GM12875 (cell line): Measurements from ENCODE around the gene RHOT1.
"Not testable (repeated sequence)": the region's sequence is repeated elsewhere in the genome, so short reads cannot be mapped to it uniquely, and the experiment has no call there.

Experiments
- H3K4me3 ChIP-seq: one replicate; pipeline ENCODE4 v1.5.1; 2011; ENCODE audit warnings: low read depth, low read length, control low read depth
- TF ChIP-seq, protein P1 (sequence below): IDR thresholded peaks from 2 replicates; pipeline ENCODE4 v1.5.1; 2011; ENCODE audit warnings: low read depth, mild to moderate bottlenecking, control low read depth, inconsistent platforms, low read length, moderate library complexity, borderline replicate concordance; ENCODE audit not compliant: insufficient read depth

RHOT1 gene

DNA sequence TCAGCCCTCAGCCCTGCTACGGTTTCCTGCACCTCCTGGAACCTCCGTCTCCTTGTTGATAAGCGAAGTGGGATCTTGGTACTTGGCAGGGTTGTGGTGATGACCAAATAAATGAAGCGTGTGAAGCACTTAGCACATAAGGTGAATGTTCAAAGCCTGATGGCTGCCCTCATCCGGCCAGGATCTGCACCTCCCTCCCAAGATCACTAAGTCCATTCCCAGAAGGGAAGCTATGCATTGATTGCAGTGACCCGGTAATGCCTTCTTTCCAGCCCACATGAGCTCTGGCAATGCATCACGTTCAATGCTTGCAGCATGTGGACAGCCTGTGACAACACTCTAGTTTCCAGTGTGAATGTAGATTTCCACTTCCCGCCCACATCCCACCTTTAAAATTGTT lies 24.9 kb upstream of the RHOT1 start:
- TF ChIP-seq, protein P1, sequence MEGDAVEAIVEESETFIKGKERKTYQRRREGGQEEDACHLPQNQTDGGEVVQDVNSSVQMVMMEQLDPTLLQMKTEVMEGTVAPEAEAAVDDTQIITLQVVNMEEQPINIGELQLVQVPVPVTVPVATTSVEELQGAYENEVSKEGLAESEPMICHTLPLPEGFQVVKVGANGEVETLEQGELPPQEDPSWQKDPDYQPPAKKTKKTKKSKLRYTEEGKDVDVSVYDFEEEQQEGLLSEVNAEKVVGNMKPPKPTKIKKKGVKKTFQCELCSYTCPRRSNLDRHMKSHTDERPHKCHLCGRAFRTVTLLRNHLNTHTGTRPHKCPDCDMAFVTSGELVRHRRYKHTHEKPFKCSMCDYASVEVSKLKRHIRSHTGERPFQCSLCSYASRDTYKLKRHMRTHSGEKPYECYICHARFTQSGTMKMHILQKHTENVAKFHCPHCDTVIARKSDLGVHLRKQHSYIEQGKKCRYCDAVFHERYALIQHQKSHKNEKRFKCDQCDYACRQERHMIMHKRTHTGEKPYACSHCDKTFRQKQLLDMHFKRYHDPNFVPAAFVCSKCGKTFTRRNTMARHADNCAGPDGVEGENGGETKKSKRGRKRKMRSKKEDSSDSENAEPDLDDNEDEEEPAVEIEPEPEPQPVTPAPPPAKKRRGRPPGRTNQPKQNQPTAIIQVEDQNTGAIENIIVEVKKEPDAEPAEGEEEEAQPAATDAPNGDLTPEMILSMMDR = no peak
- H3K4me3 ChIP-seq = no peak overlapping the region

DNA sequence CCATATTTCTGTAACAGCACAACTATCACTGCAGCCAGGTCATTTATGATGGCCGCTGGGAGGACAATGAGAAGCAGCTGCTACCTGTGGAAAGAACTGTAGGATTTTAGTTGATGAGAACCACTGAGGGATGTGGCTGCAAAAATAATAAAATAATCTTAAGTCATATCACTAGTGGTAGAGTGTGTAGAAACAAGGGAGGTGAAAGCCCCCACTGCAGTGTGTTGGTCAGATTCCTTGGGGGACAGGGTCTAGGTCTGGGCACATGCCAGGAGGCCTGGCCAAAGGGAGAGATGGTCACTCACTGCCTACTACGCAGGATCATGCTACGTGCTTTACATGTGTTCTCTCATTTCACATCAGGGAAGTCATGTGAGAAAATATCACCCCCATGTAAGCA lies 24.2 kb upstream of the RHOT1 start:
- H3K4me3 ChIP-seq = not testable (repeated sequence)

DNA sequence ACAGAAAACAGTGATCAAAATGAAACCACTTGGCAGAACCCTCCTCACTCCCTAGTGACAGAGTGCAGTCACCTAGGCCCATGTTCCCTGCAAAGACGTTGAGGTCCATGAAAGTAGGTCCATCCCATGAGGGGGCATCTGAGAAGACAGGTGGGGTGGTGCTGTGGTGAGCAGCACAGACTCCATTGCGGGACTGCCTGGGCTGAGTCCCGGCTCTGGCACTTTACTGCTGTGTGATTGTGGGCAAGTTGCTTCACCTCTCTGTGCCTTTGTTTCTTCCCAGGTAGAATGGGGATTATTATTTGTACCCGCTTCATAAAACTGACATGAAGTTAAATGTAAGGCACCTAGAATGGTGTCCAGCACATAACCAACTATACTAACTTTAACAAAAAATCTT lies 23.5 kb upstream of the RHOT1 start:
- no peak overlapping the region for H3K4me3 ChIP-seq
- TF ChIP-seq, protein P1 = no peak

DNA sequence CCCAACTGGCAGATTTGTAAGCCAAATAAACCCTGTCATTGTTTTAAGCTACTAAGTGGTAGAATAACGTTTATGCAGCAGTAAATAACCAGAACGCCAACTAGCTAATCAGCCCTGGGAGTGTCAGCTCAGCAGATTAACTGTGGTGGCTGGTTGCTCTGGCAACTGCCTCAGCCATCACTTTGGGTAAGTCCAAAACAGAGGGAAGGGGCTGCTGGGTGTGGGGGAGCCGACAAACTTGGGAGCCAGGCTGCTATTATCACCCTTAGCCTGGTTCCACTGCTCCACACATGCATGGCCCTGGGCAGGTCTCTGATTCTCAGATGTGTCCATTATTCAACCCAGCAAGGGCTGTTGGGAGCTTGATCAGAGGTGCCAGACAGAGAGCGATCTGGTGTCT lies 22.2 kb upstream of the RHOT1 start:
- TF ChIP-seq, protein P1 = no peak
- H3K4me3 ChIP-seq = no peak overlapping the region

DNA sequence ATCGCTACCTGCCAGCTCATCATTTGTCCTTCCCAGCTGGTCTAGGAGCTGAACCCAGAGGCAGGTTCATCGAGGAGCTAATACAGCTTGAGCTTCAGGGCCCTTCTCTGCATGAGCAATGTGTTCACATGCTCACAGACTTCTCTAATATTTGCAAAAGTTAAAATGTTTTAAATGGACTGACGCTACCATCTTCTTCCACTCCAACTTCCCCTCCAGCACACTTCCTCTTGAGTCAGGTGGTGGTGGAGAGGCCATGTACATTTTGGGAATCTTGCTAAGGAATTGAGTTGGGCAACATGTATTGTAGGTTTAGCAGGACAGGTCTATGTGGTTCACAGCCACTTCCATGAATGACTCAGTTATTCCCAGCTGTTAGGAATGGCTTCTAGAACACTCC lies 21.6 kb upstream of the RHOT1 start:
- TF ChIP-seq, protein P1 = no peak
- H3K4me3 ChIP-seq = no peak overlapping the region

DNA sequence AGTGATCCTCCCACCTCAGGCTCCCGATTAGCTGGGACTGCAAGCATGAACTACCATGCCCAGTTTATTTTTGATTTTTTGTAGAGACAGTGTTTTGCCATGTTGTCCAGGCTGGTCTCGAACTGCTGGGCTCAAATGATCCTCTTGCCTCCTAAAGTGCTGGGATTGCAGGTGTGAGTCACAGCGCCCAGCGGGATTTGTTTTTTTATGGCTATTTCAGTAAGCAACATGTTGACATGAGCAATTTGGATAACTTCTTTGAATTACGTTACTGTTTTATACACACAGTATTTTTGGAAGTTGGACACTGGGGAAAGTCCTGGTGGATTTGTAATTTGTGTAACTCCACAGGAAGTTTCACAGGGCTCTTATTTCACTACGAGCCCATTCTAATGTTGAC lies 18.5 kb upstream of the RHOT1 start:
- TF ChIP-seq, protein P1 = no peak
- H3K4me3 ChIP-seq = no peak overlapping the region

DNA sequence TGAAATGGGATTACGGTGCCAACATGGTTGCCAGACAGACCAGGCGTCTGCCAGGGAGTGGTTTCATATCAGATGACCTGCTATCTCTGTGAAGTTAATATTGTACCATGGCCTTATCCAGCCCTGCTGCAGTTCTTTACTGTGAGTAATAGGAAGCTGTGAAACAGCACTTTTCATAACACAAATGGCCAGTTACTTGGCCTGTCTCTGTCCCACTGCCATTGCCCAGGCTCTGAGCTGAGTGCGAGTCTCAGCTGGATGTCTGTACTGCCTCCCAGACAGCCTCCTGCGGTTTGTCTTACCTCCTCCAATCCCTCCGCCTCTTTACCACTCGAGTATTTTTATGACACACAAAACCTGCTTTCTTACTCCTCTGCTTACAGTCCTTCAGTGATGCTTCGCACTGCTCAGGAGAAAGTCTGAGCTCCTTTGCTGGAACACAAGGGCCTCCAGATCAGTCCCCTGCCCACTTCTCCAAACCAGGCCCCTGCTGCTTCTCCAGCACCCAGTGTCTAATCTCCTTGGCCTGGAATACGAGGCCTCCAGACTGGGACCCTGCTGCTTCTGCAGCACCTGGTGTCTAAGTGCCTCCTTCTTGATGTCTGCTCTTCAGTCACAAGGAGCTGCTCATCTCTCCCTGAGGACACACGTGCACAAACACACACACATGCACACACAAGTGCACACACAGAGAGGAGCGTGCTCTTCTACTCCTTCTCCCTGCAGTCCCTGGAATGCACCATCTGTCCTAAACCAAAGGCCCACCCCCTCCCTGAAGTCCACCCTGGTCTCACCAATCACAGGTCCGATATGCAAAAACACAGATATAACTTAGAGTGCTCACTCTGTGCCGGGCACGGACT lies 17.1 kb upstream of the RHOT1 start:
- H3K4me3 ChIP-seq = no peak overlapping the region
- TF ChIP-seq, protein P1 = no peak
